Prostate gland (tissue), 2 donors: ENCODE data around the gene EIF3F. TPM values are rescaled to one million over a fixed set of nuclear protein-coding genes. Genes with fewer than 3 reads are reported as not detected.

Experiments used
- DNase-seq: peaks from one replicate; pipeline ENCODE4 v3.0.0-alpha.2; 2019; ENCODE audit warnings: low spot score
- H3K27ac ChIP-seq, 2 donors: fragments of 200-600 bp; sonication (generic); 2 replicates each; pipeline ENCODE4 v1.5.1; 2017 to 2019
- H3K27me3 ChIP-seq: fragments of 200-600 bp; sonication (generic); replicated peaks from 2 replicates; pipeline ENCODE4 v1.5.1; 2019; ENCODE audit not compliant: insufficient read depth
- H3K36me3 ChIP-seq, 2 donors: fragments of 200-600 bp; sonication (generic); 1 replicate in 1 of 2; 2 replicates in 1 of 2; pipeline versions ENCODE4 v1.5.1 to v1.8.1; 2017 to 2019
- H3K4me1 ChIP-seq: fragments of 200-600 bp; sonication (generic); replicated peaks from 2 replicates; pipeline ENCODE4 v1.5.1; 2019
- H3K4me3 ChIP-seq, 2 donors: fragments of 200-600 bp; sonication (generic); 2 replicates each; pipeline ENCODE4 v1.5.1; 2017 to 2019
- H3K9me3 ChIP-seq: fragments of 200-600 bp; sonication (generic); 2 replicates; pipeline ENCODE4 v1.5.1; 2017
- POLR2A ChIP-seq: fragments of 450-650 bp; IDR thresholded peaks from one replicate; pipeline ENCODE4 v1.6.1; 2016; ENCODE audit warnings: antibody characterized with exemption, mild to moderate bottlenecking
- POLR2AphosphoS5 ChIP-seq: sonication (generic); formaldehyde crosslinking; IDR thresholded peaks from one replicate; pipeline ENCODE4 v1.6.1; 2017; ENCODE audit warnings: antibody characterized with exemption
- WGBS: methylation state at CpG from one replicate; pipeline ENCODE4 v1.1.5; 2018; 5-methylcytosine and 5-hydroxymethylcytosine counted together
- intact Hi-C: fragments of 100-400 bp; cut with DNase I; formaldehyde crosslinking; loops from one replicate; pipeline ENCODE4 v1.14.2; 2022
- total RNA-seq, 2 donors: library from RNA; depleted of rRNA; stranded (reverse); fragments of >200 nt; gene quantifications; one replicate each; pipeline ENCODE4 v1.1.0, GENCODE V29; 2016
- TF ChIP-seq, protein P1 (sequence below), 4 experiments: fragments of 200-600 bp in 2 of 4; fragments of 450-650 bp in 2 of 4; sonication (generic) in 2 of 4; IDR thresholded peaks; 1 replicate in 3 of 4; 2 replicates in 1 of 4; pipeline ENCODE4 v1.5.1; 2016 to 2019; ENCODE audit warnings: antibody characterized with exemption in 4 of 4, mild to moderate bottlenecking in 2 of 4, moderate library complexity in 2 of 4

EIF3F gene
- total RNA-seq, 2 donors from 2014 or later: 321 to 473 TPM

GRCh38 chr11:8038811-8039529 lies 51.8 kb downstream of the EIF3F start:
- Histone ChIP-seq H3K4me3 (no peak overlapping the region), H3K4me1 (no peaks in the 10 kb centered on the region), H3K9me3 (no peaks in the 10 kb centered on the region), H3K27me3 (no peaks in the 10 kb centered on the region), H3K27ac (no peak overlapping the region), H3K36me3 (no peaks in the 10 kb centered on the region)
- 87% methylated on average over 12 of the region's 12 CpGs for WGBS
- no peak for TF ChIP-seq POLR2A
- TF ChIP-seq, protein P1, sequence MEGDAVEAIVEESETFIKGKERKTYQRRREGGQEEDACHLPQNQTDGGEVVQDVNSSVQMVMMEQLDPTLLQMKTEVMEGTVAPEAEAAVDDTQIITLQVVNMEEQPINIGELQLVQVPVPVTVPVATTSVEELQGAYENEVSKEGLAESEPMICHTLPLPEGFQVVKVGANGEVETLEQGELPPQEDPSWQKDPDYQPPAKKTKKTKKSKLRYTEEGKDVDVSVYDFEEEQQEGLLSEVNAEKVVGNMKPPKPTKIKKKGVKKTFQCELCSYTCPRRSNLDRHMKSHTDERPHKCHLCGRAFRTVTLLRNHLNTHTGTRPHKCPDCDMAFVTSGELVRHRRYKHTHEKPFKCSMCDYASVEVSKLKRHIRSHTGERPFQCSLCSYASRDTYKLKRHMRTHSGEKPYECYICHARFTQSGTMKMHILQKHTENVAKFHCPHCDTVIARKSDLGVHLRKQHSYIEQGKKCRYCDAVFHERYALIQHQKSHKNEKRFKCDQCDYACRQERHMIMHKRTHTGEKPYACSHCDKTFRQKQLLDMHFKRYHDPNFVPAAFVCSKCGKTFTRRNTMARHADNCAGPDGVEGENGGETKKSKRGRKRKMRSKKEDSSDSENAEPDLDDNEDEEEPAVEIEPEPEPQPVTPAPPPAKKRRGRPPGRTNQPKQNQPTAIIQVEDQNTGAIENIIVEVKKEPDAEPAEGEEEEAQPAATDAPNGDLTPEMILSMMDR (IDR thresholded peaks at IDR 0.05): no peak
- TF ChIP-seq POLR2AphosphoS5: no peak
- no peak for DNase-seq
- intact Hi-C loops: no loop called here

- DNase-seq: no peak
- WGBS: 88% methylated on average over 10 of the region's 10 CpGs
- no peaks in the 10 kb centered on the region for H3K27me3 ChIP-seq
- intact Hi-C loops: no loop called here
- no peak overlapping the region for H3K4me3 ChIP-seq
- no peaks in the 10 kb centered on the region for H3K36me3 ChIP-seq
- H3K9me3 ChIP-seq: no peaks in the 10 kb centered on the region
- H3K4me1 ChIP-seq: no peaks in the 10 kb centered on the region
- TF ChIP-seq, protein P1 (IDR thresholded peaks at IDR 0.05): no peak
- no peak for TF ChIP-seq POLR2A
- TF ChIP-seq POLR2AphosphoS5: no peak
- H3K27ac ChIP-seq: no peak overlapping the region
Observed at GRCh38 chr11:8039530-8040260, 52.6 kb downstream of the EIF3F start.

- H3K27ac ChIP-seq: no peak overlapping the region
- no peaks in the 10 kb centered on the region for H3K36me3 ChIP-seq
- DNase-seq: no peak
- no peaks in the 10 kb centered on the region for H3K9me3 ChIP-seq
- H3K4me1 ChIP-seq: no peaks in the 10 kb centered on the region
- no peak overlapping the region for H3K4me3 ChIP-seq
- intact Hi-C loops: no loop called here
- WGBS: 88% methylated on average over 4 of the region's 4 CpGs
- no peaks in the 10 kb centered on the region for H3K27me3 ChIP-seq
- TF ChIP-seq POLR2A (no peak), POLR2AphosphoS5 (no peak)
- TF ChIP-seq, protein P1 (IDR thresholded peaks at IDR 0.05): no peak
Observed at GRCh38 chr11:8040261-8040920, 53.3 kb downstream of the EIF3F start.

- Histone ChIP-seq H3K27me3 (no peaks in the 10 kb centered on the region), H3K9me3 (no peaks in the 10 kb centered on the region), H3K36me3 (no peaks in the 10 kb centered on the region), H3K4me1 (no peaks in the 10 kb centered on the region), H3K4me3 (no peak overlapping the region), H3K27ac (no peak overlapping the region)
- TF ChIP-seq POLR2A (no peak), POLR2AphosphoS5 (no peak)
- TF ChIP-seq, protein P1 (IDR thresholded peaks at IDR 0.05): no peak
- intact Hi-C loops: no loop called here
- no peak for DNase-seq
- 84% methylated on average over 2 of the region's 2 CpGs for WGBS
Observed at GRCh38 chr11:8040921-8041285, 53.8 kb downstream of the EIF3F start.
